Bronchial epithelial cell (primary cell): ENCODE data around the gene FAM228A. TPM values are rescaled to one million over a fixed set of nuclear protein-coding genes. Genes with fewer than 3 reads are reported as not detected.

ENCODE experiments used
- DNase-seq: peaks from one replicate; pipeline ENCODE4 v3.0.0-alpha.2; 2010; ENCODE audit warnings: low read depth
- FAIRE-seq: peaks from 2 replicates; lab custom pipeline; 2011; peaks lifted over from hg19 to GRCh38; lab: Jason Lieb, UNC
- H3K27me3 ChIP-seq: 2 replicates; pipeline ENCODE4 v1.5.1; 2011; ENCODE audit warnings: low read length; ENCODE audit not compliant: control insufficient read depth, insufficient read depth
- H3K36me3 ChIP-seq: 2 replicates; pipeline ENCODE4 v1.5.1; 2011; ENCODE audit warnings: low read length; ENCODE audit not compliant: control insufficient read depth, insufficient read depth
- H3K4me3 ChIP-seq: 2 replicates; pipeline ENCODE4 v1.5.1; 2011; ENCODE audit warnings: mild to moderate bottlenecking, low read depth, low read length, control low read depth
- CTCF ChIP-seq: IDR thresholded peaks from 2 replicates; pipeline ENCODE4 v1.5.1; 2011; ENCODE audit warnings: mild to moderate bottlenecking, moderate library complexity, low read length, control low read depth, inconsistent platforms; ENCODE audit not compliant: insufficient read depth, severe bottlenecking
- total RNA-seq: library from RNA; depleted of rRNA; stranded (reverse); fragments of >200 nt; gene quantifications from 2 replicates; pipeline ENCODE4 v1.2.1, GENCODE V29; 2014

The FAM228A gene
- total RNA-seq, 1 donor from 2014 or later = not detected

- no peak for TF ChIP-seq CTCF
- FAIRE-seq (no peak), DNase-seq (peak; percentile 30)
- no peaks in the 10 kb centered on the region for H3K36me3 ChIP-seq
- no peaks in the 10 kb centered on the region for H3K27me3 ChIP-seq
- no peak overlapping the region for H3K4me3 ChIP-seq
These were observed 56.6 kb downstream of the FAM228A start for GRCh38 chr2:24231461-24231881.

- Histone ChIP-seq H3K4me3 (no peak overlapping the region), H3K27me3 (no peaks in the 10 kb centered on the region), H3K36me3 (no peaks in the 10 kb centered on the region)
- no peak for FAIRE-seq
- TF ChIP-seq CTCF = no peak
- no peak for DNase-seq
These were observed 58.5 kb downstream of the FAM228A start for GRCh38 chr2:24233321-24233720.

- peaks cover 1% of the 10 kb centered on the region for H3K36me3 ChIP-seq
- DNase-seq = no peak
- no peak overlapping the region for H3K4me3 ChIP-seq
- FAIRE-seq = no peak
- TF ChIP-seq CTCF = no peak
- no peaks in the 10 kb centered on the region for H3K27me3 ChIP-seq
These were observed 62.5 kb downstream of the FAM228A start for GRCh38 chr2:24237313-24237712.

- DNase-seq (no peak), FAIRE-seq (no peak)
- Histone ChIP-seq H3K36me3 (peaks cover 1% of the 10 kb centered on the region), H3K27me3 (no peaks in the 10 kb centered on the region), H3K4me3 (no peak overlapping the region)
- no peak for TF ChIP-seq CTCF
These were observed 63.3 kb downstream of the FAM228A start for GRCh38 chr2:24238158-24238557.

- no peaks in the 10 kb centered on the region for H3K27me3 ChIP-seq
- TF ChIP-seq CTCF = no peak
- DNase-seq = no peak
- no peak for FAIRE-seq
- H3K4me3 ChIP-seq = no peak overlapping the region
- H3K36me3 ChIP-seq = peaks cover 1% of the 10 kb centered on the region
These were observed 64.7 kb downstream of the FAM228A start for GRCh38 chr2:24239553-24239952.

Other genes with a start within 250 kb of the FAM228A start
- 8.7 and 11.8 TPM in 2 replicates for gene ATAD2B, start 247.9 kb upstream of the FAM228A start, total RNA-seq
- gene UBXN2A, start 234.6 kb upstream of the FAM228A start, total RNA-seq = 10.5 and 11.6 TPM in 2 replicates
- gene MFSD2B, start 165.0 kb upstream of the FAM228A start, total RNA-seq = under 0.01 TPM in 1 of 2 replicates, not detected in the other
- gene WDCP, start 127.7 kb upstream of the FAM228A start, total RNA-seq = 4.1 and 7.1 TPM in 2 replicates
- gene FKBP1B, start 125.3 kb upstream of the FAM228A start, total RNA-seq = 16.5 and 30.0 TPM in 2 replicates
- gene SF3B6, start 98.7 kb upstream of the FAM228A start, total RNA-seq = 202 and 223 TPM in 2 replicates
- 34.5 and 65.0 TPM in 2 replicates for gene TP53I3, start 90.2 kb upstream of the FAM228A start, total RNA-seq
- gene PFN4, start 51.7 kb upstream of the FAM228A start, total RNA-seq = under 0.01 and 0.38 TPM in 2 replicates
- 3.2 and 5.0 TPM in 2 replicates for gene FAM228B, start 51.6 kb upstream of the FAM228A start, total RNA-seq
- 26.3 and 32.4 TPM in 2 replicates for gene ITSN2, start 185.5 kb downstream of the FAM228A start, total RNA-seq